ENCODE data around the gene SFN. TPM values are rescaled to one million over a fixed set of nuclear protein-coding genes. Genes with fewer than 3 reads are reported as not detected.
A peak's percentile ranks its signal among the peaks of the same experiment; 100 is the strongest.

The SFN gene
- total and polyA plus RNA-seq, 2 of the 13 experiments (the other 11 are each of a cell fraction or from before 2014, with no cell fraction given), result 4.3 to 5.6 TPM

DNA sequence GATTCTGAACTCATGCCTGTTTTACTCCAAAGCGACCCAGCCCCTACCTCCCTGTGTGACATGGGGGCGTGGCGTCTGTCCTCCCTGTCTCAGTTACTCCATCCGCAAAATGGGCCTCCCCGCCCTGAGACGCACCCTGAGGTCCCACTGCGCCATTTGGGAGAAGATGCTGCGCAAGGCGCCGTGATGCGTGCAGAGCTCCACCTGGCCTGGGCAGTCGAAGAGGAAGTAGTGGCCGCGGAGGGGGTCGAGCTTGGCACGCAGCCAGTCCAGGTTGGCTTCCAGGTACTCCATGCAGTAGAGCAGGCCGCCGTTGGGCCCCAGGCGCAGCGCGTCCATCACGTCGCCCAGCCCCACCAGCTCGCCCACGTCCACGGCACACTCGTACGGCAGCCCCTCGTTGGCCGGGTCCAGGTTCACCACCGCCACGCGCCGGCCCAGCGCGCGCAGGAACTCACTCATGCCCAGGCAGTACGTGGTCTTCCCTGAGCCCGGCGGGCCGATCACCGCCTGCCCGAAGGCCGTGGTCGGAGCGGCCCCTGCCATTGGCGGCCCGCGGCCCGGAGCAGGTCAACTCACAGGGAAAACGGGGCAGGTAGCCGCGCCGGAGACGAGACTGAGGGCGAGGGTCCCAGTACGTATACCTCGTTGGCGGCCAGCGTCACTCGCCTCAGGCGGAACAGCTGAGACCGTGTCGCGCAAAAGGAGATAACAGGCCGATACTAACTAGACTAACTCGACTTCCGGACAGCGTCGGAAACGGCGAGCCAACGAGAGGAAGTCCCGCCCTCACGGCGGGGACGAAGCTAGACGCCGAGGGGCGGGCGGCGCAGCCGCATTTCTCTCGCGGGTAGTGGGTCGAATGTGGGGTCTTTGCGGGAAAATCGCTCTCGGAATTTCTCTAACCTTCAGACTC, 26.9 kb downstream of the SFN start, which contains the start of gene GPN2 (continued):
- TF ChIP-seq FOXJ3 (CRISPR knock-in tag; IDR thresholded peaks at IDR 0.05; ENCODE audit: borderline replicate concordance) (no peak; the same call in 1 of the 2 replicates), MED8 (CRISPR knock-in tag; IDR thresholded peaks at IDR 0.05; ENCODE audit: insufficient replicate concordance) (peak; percentile 83), SAFB2 (CRISPR knock-in tag; IDR thresholded peaks at IDR 0.05; ENCODE audit: borderline replicate concordance, low read depth) (peak; percentile 80; the same call in 1 of the 2 replicates), REXO4 (CRISPR knock-in tag; IDR thresholded peaks at IDR 0.05; ENCODE audit: borderline replicate concordance) (no peak; the same call in 1 of the 2 replicates), GZF1 (CRISPR knock-in tag; IDR thresholded peaks at IDR 0.05) (peak; percentile 74; the same call in 1 of the 2 replicates), HNRNPLL (IDR thresholded peaks at IDR 0.05; ENCODE audit: low read depth, low read length, poor library complexity, severe bottlenecking) (peak; percentile 86), NCOR1 (IDR thresholded peaks at IDR 0.05; ENCODE audit: borderline replicate concordance, low read length) (no peak), ZNF251 (CRISPR knock-in tag; IDR thresholded peaks at IDR 0.05) (no peak), SRSF9 (IDR thresholded peaks at IDR 0.05; ENCODE audit: borderline replicate concordance, insufficient read depth, low read depth, low read length, poor library complexity, severe bottlenecking) (no peak), ZNF34 (CRISPR knock-in tag; IDR thresholded peaks at IDR 0.05; ENCODE audit: borderline replicate concordance) (peak; percentile 72; the same call in 1 of the 2 replicates), ZNF790 (CRISPR knock-in tag; IDR thresholded peaks at IDR 0.05; ENCODE audit: borderline replicate concordance) (0 out of 2 replicates have a peak, but pooled peaks have one; percentile 53), ZNF484 (CRISPR knock-in tag; IDR thresholded peaks at IDR 0.05; ENCODE audit: borderline replicate concordance, low read depth) (0 out of 2 replicates have a peak, but pooled peaks have one; percentile 78), NR2F6 (IDR thresholded peaks at IDR 0.05) (no peak), NR2F6 (CRISPR knock-in tag; IDR thresholded peaks at IDR 0.05) (no peak), KAT2B (IDR thresholded peaks at IDR 0.05; ENCODE audit: borderline replicate concordance, low read depth, low read length) (no peak), SMAD9 (CRISPR knock-in tag; IDR thresholded peaks at IDR 0.05) (no peak), SALL1 (CRISPR knock-in tag; IDR thresholded peaks at IDR 0.05) (peak; percentile 85), ZBTB14 (CRISPR knock-in tag; IDR thresholded peaks at IDR 0.05) (no peak; the same call in 1 of the 2 replicates), KDM4B (CRISPR knock-in tag; IDR thresholded peaks at IDR 0.05) (peak; percentile 87; the same call in 1 of the 2 replicates), ARNT (IDR thresholded peaks at IDR 0.05) (no peak)
- TF ChIP-seq, protein P1, sequence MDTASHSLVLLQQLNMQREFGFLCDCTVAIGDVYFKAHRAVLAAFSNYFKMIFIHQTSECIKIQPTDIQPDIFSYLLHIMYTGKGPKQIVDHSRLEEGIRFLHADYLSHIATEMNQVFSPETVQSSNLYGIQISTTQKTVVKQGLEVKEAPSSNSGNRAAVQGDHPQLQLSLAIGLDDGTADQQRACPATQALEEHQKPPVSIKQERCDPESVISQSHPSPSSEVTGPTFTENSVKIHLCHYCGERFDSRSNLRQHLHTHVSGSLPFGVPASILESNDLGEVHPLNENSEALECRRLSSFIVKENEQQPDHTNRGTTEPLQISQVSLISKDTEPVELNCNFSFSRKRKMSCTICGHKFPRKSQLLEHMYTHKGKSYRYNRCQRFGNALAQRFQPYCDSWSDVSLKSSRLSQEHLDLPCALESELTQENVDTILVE (CRISPR knock-in tag; IDR thresholded peaks at IDR 0.05), result peak; percentile 71; the same call in 1 of the 2 replicates
- TF ChIP-seq, protein P2, sequence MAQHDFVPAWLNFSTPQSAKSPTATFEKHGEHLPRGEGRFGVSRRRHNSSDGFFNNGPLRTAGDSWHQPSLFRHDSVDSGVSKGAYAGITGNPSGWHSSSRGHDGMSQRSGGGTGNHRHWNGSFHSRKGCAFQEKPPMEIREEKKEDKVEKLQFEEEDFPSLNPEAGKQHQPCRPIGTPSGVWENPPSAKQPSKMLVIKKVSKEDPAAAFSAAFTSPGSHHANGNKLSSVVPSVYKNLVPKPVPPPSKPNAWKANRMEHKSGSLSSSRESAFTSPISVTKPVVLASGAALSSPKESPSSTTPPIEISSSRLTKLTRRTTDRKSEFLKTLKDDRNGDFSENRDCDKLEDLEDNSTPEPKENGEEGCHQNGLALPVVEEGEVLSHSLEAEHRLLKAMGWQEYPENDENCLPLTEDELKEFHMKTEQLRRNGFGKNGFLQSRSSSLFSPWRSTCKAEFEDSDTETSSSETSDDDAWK (CRISPR knock-in tag; IDR thresholded peaks at IDR 0.05), result no peak
- TF ChIP-seq, protein P3, sequence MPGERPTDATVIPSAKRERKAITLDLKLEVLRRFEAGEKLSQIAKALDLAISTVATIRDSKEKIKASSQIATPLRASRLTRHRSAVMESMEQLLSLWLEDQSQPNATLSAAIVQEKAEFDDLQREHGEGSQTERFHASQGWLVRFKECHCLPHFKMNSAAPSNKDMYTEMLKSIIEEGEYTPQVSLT (CRISPR knock-in tag; IDR thresholded peaks at IDR 0.05; ENCODE audit: borderline replicate concordance, low read depth), result no peak
- TF ChIP-seq, protein P4, sequence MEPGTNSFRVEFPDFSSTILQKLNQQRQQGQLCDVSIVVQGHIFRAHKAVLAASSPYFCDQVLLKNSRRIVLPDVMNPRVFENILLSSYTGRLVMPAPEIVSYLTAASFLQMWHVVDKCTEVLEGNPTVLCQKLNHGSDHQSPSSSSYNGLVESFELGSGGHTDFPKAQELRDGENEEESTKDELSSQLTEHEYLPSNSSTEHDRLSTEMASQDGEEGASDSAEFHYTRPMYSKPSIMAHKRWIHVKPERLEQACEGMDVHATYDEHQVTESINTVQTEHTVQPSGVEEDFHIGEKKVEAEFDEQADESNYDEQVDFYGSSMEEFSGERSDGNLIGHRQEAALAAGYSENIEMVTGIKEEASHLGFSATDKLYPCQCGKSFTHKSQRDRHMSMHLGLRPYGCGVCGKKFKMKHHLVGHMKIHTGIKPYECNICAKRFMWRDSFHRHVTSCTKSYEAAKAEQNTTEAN (CRISPR knock-in tag; conservative IDR thresholded peaks at IDR 0.05), result no peak

Data from HepG2 (cell line).